ENCODE data around the gene ZNF862.

ZNF862 gene

GRCh38 chr7:149838224-149838991 lies at the start of gene ZNF862:
TSS of gene ZNF862 (plus strand) at chr7:149838375. CDS start at chr7:149838612, 237 bp downstream.
- DNase-seq (ENCODE audit: low read depth), result peak; percentile 93

DNA sequence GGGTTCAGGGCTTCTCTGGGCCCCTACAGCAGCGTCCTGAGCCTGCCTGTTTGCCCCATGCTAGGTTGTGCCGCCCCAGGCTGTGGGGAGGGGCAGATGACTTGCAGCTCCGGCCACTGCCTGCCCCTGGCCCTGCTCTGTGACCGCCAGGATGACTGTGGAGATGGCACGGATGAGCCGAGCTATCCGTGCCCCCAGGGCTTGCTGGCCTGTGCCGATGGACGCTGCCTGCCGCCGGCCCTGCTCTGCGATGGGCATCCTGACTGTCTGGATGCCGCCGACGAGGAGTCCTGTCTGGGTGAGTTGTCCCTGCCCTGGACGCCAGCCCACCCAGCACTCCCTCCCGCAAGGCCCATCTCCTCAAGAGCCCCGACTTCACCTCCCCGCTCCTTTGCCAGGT lies 49.1 kb upstream of the ZNF862 start:
- DNase-seq (ENCODE audit: low read depth), result no peak

GRCh38 chr7:149790146-149790548 lies 48.0 kb upstream of the ZNF862 start:
- DNase-seq (ENCODE audit: low read depth), result peak; percentile 12

DNA sequence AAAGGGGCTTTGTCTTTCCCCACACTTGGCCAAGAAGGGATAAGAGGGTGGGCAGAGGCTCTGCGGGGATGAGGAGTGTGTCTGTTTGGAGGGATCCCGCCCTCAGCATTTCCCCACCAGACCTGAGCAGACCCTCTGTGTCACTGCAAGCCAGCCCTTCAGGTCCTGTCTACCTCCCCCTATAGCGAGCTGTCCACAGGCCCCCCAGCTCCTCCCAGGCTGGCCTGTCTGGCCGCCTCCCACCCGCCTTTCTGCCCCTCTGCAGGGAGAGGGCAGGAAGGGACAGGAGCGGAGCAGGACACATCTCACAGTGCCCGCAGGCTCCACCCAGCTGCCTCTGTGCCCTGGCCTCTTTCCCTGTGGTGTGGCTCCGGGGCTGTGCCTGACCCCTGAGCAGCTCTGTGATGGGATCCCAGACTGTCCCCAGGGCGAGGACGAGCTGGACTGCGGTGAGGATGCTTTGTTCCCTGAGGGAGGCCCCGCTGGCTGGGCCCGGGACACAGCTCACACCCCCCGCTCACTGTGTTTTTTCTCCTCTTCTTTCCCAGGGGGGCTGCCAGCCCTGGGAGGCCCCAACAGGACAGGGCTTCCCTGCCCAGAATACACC lies 47.3 kb upstream of the ZNF862 start:
- no peak for DNase-seq (ENCODE audit: low read depth)

GRCh38 chr7:149791411-149792219 lies 46.6 kb upstream of the ZNF862 start:
- DNase-seq (ENCODE audit: low read depth), result no peak

GRCh38 chr7:149792220-149792595 lies 46.0 kb upstream of the ZNF862 start:
- no peak for DNase-seq (ENCODE audit: low read depth)

- no peak for DNase-seq (ENCODE audit: low read depth)
Measured at GRCh38 chr7:149793261-149793660, 44.9 kb upstream of the ZNF862 start.

GRCh38 chr7:149794661-149795060 lies 43.5 kb upstream of the ZNF862 start:
- no peak for DNase-seq (ENCODE audit: low read depth)

DNA sequence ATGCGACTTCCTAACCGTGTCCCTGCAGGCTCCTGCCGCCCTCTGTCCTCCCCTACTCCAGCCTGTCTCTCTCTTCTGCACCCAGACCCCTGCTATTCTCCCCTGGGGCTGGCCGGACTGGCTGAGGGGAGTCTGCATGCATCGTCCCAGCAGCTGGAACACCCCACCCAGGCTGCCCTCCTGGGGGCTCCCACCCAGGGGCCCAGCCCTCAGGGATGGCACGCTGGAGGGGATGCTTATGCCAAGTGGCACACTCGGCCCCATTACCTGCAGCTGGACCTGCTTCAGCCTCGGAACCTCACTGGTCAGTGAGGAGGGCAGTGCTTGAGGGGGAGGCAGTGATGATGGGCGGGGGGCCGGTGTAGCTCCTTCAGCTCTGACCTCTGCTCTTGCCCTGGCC lies 43.0 kb upstream of the ZNF862 start:
- DNase-seq (ENCODE audit: low read depth), result no peak

GRCh38 chr7:149796287-149796860 lies 41.8 kb upstream of the ZNF862 start:
- DNase-seq (ENCODE audit: low read depth), result no peak

GRCh38 chr7:149797771-149798170 lies 40.4 kb upstream of the ZNF862 start:
- no peak for DNase-seq (ENCODE audit: low read depth)

DNA sequence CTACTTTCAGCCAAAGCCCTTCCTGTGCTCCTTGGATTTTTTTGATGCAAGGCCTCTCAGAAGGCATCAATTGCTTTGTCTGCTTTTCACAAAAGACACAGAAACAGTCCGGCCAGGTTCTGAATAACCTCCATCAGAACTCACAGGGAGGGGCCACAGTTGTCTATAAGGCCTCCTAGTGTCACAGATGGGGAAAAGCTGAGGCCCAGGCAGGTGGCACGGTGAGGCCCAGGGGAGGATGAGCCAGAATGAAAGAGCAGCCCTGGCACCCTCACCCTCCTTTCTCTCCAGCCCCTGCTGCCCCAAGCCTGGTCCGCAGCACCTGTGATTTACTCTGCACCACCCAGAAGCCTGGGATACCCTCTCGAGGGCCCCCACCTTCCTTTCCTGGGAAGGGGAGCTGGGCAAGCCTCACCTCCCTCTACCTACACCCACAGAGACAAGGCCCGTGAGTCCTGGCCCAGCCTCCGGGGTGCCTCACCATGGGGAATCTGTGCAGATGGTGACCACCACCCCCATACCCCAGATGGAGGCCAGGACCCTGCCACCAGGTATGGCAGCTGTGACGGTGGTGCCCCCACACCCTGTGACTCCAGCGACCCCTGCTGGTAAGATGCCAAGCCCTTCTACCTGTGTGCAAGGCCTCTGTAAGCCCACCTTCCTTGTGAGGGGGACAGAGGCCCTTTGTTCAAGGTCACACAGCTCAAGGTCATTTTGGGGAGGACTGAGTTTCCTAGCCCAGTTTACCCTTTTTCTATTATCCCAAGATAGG lies 38.6 kb upstream of the ZNF862 start:
- DNase-seq (ENCODE audit: low read depth), result peak; percentile 32

DNA sequence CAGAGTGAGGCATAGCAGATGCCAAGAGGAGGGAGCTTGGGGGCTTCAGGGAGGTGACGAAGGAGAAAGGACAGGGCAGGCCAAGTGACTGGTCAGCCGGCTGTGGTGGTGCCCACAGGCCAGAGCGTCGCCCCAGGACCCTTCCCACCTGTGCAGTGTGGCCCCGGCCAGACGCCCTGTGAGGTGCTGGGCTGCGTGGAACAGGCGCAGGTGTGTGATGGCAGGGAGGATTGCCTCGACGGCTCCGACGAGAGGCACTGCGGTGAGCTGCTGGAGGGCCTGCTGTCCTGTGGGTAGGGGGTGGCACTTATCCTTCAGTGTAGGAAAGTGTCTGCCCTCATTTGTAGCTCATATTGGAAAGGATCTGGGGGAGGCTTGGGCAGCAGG lies 38.0 kb upstream of the ZNF862 start:
- no peak for DNase-seq (ENCODE audit: low read depth)

GRCh38 chr7:149801002-149801566 lies 37.1 kb upstream of the ZNF862 start:
- no peak for DNase-seq (ENCODE audit: low read depth)

DNA sequence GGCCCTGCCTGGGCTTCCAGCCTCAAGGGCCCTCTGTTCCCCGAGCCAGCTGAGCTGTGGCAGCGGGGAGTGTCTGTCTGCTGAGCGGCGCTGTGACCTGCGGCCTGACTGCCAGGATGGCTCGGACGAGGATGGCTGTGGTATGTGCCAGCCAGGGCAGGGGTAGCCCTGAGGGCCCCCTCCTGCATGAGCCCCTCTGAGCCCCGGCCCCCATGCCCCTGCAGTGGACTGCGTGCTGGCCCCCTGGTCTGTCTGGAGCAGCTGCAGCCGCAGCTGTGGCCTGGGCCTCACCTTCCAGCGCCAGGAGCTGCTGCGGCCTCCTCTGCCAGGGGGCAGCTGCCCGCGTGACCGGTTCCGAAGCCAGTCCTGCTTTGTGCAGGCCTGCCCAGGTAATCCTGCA lies 36.4 kb upstream of the ZNF862 start:
- no peak for DNase-seq (ENCODE audit: low read depth)

DNA sequence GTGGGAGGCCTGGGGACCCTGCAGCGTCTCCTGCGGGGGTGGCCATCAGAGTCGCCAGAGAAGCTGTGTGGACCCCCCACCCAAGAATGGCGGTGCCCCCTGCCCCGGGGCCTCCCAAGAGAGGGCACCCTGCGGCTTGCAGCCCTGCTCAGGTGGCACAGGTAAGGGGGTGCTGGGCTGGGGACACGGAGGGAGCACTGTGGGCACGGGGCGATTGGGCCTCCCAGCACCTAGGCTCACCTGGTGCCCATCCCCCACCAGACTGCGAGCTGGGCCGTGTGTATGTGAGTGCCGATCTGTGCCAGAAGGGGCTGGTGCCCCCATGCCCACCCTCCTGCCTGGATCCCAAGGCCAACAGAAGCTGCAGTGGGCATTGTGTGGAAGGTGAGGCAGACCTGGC lies 35.2 kb upstream of the ZNF862 start:
- no peak for DNase-seq (ENCODE audit: low read depth)

GRCh38 chr7:149803551-149804074 lies 34.6 kb upstream of the ZNF862 start:
- no peak for DNase-seq (ENCODE audit: low read depth)

DNA sequence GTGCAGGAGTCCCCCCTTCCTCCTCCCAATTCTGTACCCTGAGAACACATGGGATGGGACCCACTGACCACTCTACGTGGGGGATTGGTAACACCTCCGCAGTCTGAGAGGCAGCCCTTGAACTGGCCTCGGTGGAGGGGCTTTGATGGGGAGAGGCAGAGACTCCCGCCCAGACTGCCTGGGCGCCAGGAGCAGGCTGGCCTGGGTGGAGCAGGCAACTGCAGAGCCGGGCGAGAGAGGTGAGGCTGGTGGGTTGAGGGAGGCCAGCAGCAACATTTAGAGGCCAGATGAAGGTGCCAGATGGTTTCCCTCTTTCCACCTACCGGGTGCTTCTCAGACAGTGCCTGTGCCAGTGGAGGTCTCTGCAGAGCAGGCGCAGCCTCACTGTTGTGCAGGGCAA lies 34.1 kb upstream of the ZNF862 start:
- DNase-seq (ENCODE audit: low read depth), result no peak

DNA sequence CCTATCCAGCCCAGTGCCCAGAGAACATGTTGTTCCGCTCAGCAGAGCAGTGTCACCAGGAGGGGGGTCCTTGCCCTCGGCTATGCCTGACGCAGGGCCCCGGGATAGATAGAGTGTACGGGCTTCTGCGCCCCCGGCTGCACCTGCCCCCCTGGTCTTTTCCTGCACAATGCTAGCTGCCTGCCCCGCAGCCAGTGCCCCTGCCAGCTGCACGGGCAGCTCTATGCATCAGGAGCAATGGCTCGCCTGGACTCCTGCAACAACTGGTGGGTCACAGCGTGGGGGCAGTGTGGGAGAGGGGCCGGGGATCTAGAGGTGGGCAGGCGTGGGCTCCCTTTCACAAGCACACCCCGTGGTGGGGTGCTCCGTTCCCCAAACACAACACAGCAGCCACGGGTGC lies 31.4 kb upstream of the ZNF862 start:
- no peak for DNase-seq (ENCODE audit: low read depth)

GRCh38 chr7:149808311-149808710 lies 29.9 kb upstream of the ZNF862 start:
- DNase-seq (ENCODE audit: low read depth), result no peak

GRCh38 chr7:149809215-149809614 lies 29.0 kb upstream of the ZNF862 start:
- DNase-seq (ENCODE audit: low read depth), result no peak

Data from activated T-cell treated with anti-CD3 and anti-CD28 coated beads for 24 hours (primary cell).